ENCODE data around the gene DNAH2. TPM values are rescaled to one million over a fixed set of nuclear protein-coding genes. Genes with fewer than 3 reads are reported as not detected.
A peak's percentile ranks its signal among the peaks of the same experiment; 100 is the strongest.

Gene DNAH2
- total RNA-seq, 1 experiment from 2014 or later, result 0.13 TPM

- BruUV-seq (replicated peaks), result no TSS peak
- no peak overlapping the region for H3K4me3 ChIP-seq (ENCODE audit: low read depth in 2 of 2, low read length in 2 of 2)
- H3K27ac ChIP-seq (ENCODE audit: low read length), result no peak overlapping the region
- ChIA-PET POLR2A (no interaction called here), CTCF (no interaction called here)
- H3K9me3 ChIP-seq (ENCODE audit: control insufficient read depth, insufficient read depth, low read depth, low read length), result no peaks in the 10 kb centered on the region
- H3K4me1 ChIP-seq (ENCODE audit: control insufficient read depth, insufficient read depth, low read length), result no peaks in the 10 kb centered on the region
- in situ Hi-C loops (cut with HindIII; ENCODE audit: low pct_unique_long_range_greater_than_20kb, low sequenced_read_pairs), result no loop called here
- intact Hi-C loops (cut with micrococcal nuclease; ENCODE audit: unreplicated experiment), result no loop called here
- ATAC-seq (peak; percentile 69), DNase-seq (ENCODE audit: low read depth, low spot score) (no peak)
- TF ChIP-seq POLR2AphosphoS5 (IDR thresholded peaks at IDR 0.05; ENCODE audit: low read depth, low read length) (no peak), REST (IDR thresholded peaks at IDR 0.05; ENCODE audit: insufficient read depth in 1 of 2, low read depth in 2 of 2, low read length in 1 of 2) (peak in 1 of 2 experiments; percentile 37; a peak in 1 of 4 replicates)
- H3K27me3 ChIP-seq (ENCODE audit: control insufficient read depth, insufficient read depth, low read length), result no peaks in the 10 kb centered on the region
- no peaks in the 10 kb centered on the region for H3K36me3 ChIP-seq (ENCODE audit: control insufficient read depth, insufficient read depth, low read length)
Measured at GRCh38 chr17:7774055-7774521, 56.5 kb downstream of the DNAH2 start.

- DNase-seq (ENCODE audit: low read depth, low spot score) (no peak), ATAC-seq (no peak)
- no peak for TF ChIP-seq TCF7L2 (IDR thresholded peaks at IDR 0.05; ENCODE audit: low read depth, low read length)
- TF ChIP-seq CTCF (IDR thresholded peaks at IDR 0.05), result no peak
- TF ChIP-seq POLR2AphosphoS5 (IDR thresholded peaks at IDR 0.05; ENCODE audit: low read depth, low read length), result no peak
- TF ChIP-seq REST (IDR thresholded peaks at IDR 0.05; ENCODE audit: insufficient read depth in 1 of 2, low read depth in 2 of 2, low read length in 1 of 2), result no peak
- no peak for TF ChIP-seq SIN3A (IDR thresholded peaks at IDR 0.05; ENCODE audit: borderline replicate concordance, insufficient read depth, low read depth, low read length)
- H3K27me3 ChIP-seq (ENCODE audit: control insufficient read depth, insufficient read depth, low read length), result no peaks in the 10 kb centered on the region
- no peak overlapping the region for H3K27ac ChIP-seq (ENCODE audit: low read length)
- CTCF ChIA-PET, result no interaction called here
- no peaks in the 10 kb centered on the region for H3K4me1 ChIP-seq (ENCODE audit: control insufficient read depth, insufficient read depth, low read length)
- no peaks in the 10 kb centered on the region for H3K9me3 ChIP-seq (ENCODE audit: control insufficient read depth, insufficient read depth, low read depth, low read length)
- H3K36me3 ChIP-seq (ENCODE audit: control insufficient read depth, insufficient read depth, low read length), result no peaks in the 10 kb centered on the region
- no peak overlapping the region for H3K4me3 ChIP-seq (ENCODE audit: low read depth in 2 of 2, low read length in 2 of 2)
- in situ Hi-C loops (cut with HindIII; ENCODE audit: low pct_unique_long_range_greater_than_20kb, low sequenced_read_pairs) (no loop called here), intact Hi-C loops (cut with micrococcal nuclease; ENCODE audit: unreplicated experiment) (no loop called here)
- no TSS peak for BruUV-seq (replicated peaks)
- POLR2A ChIA-PET, result no interaction called here
Measured at GRCh38 chr17:7775051-7775450, 57.5 kb downstream of the DNAH2 start.
